GM06990 (cell line): ENCODE measurements around the gene TBC1D22B.

Experiments
- DNase-seq: peaks from one replicate; pipeline ENCODE4 v3.0.0-alpha.2; 2011; ENCODE audit not compliant: insufficient read length; ENCODE audit errors: extremely low read depth
- H3K27me3 ChIP-seq: replicated peaks from 2 replicates; pipeline ENCODE4 v1.6.0; 2011; ENCODE audit warnings: low read length; ENCODE audit not compliant: control insufficient read depth, insufficient read depth
- H3K36me3 ChIP-seq: 2 replicates; pipeline ENCODE4 v1.5.1; 2011; ENCODE audit warnings: low read length; ENCODE audit not compliant: control insufficient read depth, insufficient read depth
- H3K4me3 ChIP-seq: replicated peaks from 2 replicates; pipeline ENCODE4 v1.5.1; 2011; ENCODE audit warnings: low read depth, mild to moderate bottlenecking, control low read depth, low read length
- CTCF ChIP-seq: IDR thresholded peaks from 2 replicates; pipeline ENCODE4 v1.5.1; 2011; ENCODE audit warnings: low read length, control low read depth, mild to moderate bottlenecking, inconsistent platforms; ENCODE audit not compliant: insufficient read depth, poor library complexity, severe bottlenecking

The TBC1D22B gene

GRCh38 chr6:37225350-37226169, 32.0 kb upstream of the TBC1D22B start:
- TF ChIP-seq CTCF: no peak
- H3K27me3 ChIP-seq: no peaks in the 10 kb centered on the region
- no peak for DNase-seq

GRCh38 chr6:37230104-37230503, 27.5 kb upstream of the TBC1D22B start:
- H3K4me3 ChIP-seq: no peak overlapping the region
- no peaks in the 10 kb centered on the region for H3K36me3 ChIP-seq
- DNase-seq: no peak
- H3K27me3 ChIP-seq: no peaks in the 10 kb centered on the region
- no peak for TF ChIP-seq CTCF

More at GRCh38 chr6:37225350-37226169, 32.0 kb upstream of the TBC1D22B start:
- Histone ChIP-seq H3K36me3 (no peaks in the 10 kb centered on the region), H3K4me3 (no peak overlapping the region)

- Histone ChIP-seq H3K27me3 (no peaks in the 10 kb centered on the region), H3K4me3 (no peak overlapping the region), H3K36me3 (no peaks in the 10 kb centered on the region)
- TF ChIP-seq CTCF: no peak
- no peak for DNase-seq
These were observed 25.0 kb upstream of the TBC1D22B start for GRCh38 chr6:37232430-37233017.

- Histone ChIP-seq H3K27me3 (no peaks in the 10 kb centered on the region), H3K36me3 (no peaks in the 10 kb centered on the region), H3K4me3 (no peak overlapping the region)
- DNase-seq: no peak
- no peak for TF ChIP-seq CTCF
These were observed 24.0 kb upstream of the TBC1D22B start for GRCh38 chr6:37233541-37233940.

GRCh38 chr6:37236921-37237320, 20.7 kb upstream of the TBC1D22B start:
- Histone ChIP-seq H3K27me3 (no peaks in the 10 kb centered on the region), H3K4me3 (no peak overlapping the region), H3K36me3 (no peaks in the 10 kb centered on the region)
- TF ChIP-seq CTCF: no peak
- no peak for DNase-seq

- no peaks in the 10 kb centered on the region for H3K36me3 ChIP-seq
- DNase-seq: no peak
- TF ChIP-seq CTCF: no peak
- H3K4me3 ChIP-seq: no peak overlapping the region
- no peaks in the 10 kb centered on the region for H3K27me3 ChIP-seq
These were observed 19.8 kb upstream of the TBC1D22B start for GRCh38 chr6:37237789-37238188.
